K562 (cell line): ENCODE results near the gene SORBS2. TPM values are rescaled to one million over a fixed set of nuclear protein-coding genes. Genes with fewer than 3 reads are reported as not detected.
"Not testable (repeated sequence)": the region's sequence is repeated elsewhere in the genome, so short reads cannot be mapped to it uniquely, and the experiment has no call there.

Source experiments
- ATAC-seq: fragments of 200-7000 bp; cut with Tn5 transposase; 3 replicates; pipeline ENCODE4 v1.9.1; 2020; ENCODE audit warnings: moderate library complexity
- BruUV-seq: library from RNA; stranded (reverse); fragments of 400-500 nt; replicated peaks from 2 replicates; lab custom pipeline; 2021; lab: Mats Ljungman, UMichigan
- CTCF ChIA-PET: fragments of 300-600 bp; formaldehyde crosslinking; extraction: SDS; loops from one replicate; lab custom pipeline; 2021; ENCODE audit warnings: low intra/inter-chr PET ratio; lab: Yijun Ruan, JAX
- POLR2A ChIA-PET: fragments of 300-600, 350-650 bp; sonication (Branson Sonifier 250); formaldehyde crosslinking; extraction: SDS; loops from one replicate; lab custom pipeline; 2021; ENCODE audit warnings: antibody characterized with exemption, inconsistent platforms; lab: Yijun Ruan, JAX
- DNase-seq, 4 experiments: peaks; one replicate each; pipeline versions ENCODE4 v3.0.0 to v3.0.0-alpha.2; 2011 to 2018; ENCODE audit warnings: low spot score in 3 of 4, mixed read lengths in 3 of 4; ENCODE audit errors: extremely low read depth in 1 of 4
- FAIRE-seq: peaks from 2 replicates; lab custom pipeline; 2011; peaks lifted over from hg19 to GRCh38; lab: Jason Lieb, UNC
- H2AFZ ChIP-seq: 2 replicates; pipeline ENCODE4 v1.6.0; 2011; ENCODE audit warnings: low read depth, low read length, control low read depth, inconsistent platforms
- H3K27ac ChIP-seq: fragments of 200-600 bp; 3 replicates; pipeline ENCODE4 v1.8.0; 2011; ENCODE audit warnings: low read depth, mild to moderate bottlenecking, control low read depth, inconsistent platforms, low read length, moderate library complexity, mixed read lengths; ENCODE audit errors: extremely low read depth
- H3K27me3 ChIP-seq, 2 experiments: fragments of 300-600 bp in 1 of 2; 2 replicates in 1 of 2; 3 replicates in 1 of 2; pipeline versions ENCODE4 v1.6.0 to v1.8.0; 2011; ENCODE audit warnings: inconsistent platforms in 2 of 2, low read length in 2 of 2, mild to moderate bottlenecking in 1 of 2, mixed read lengths in 1 of 2, moderate library complexity in 1 of 2; ENCODE audit not compliant: control insufficient read depth in 2 of 2, insufficient read depth in 2 of 2
- H3K36me3 ChIP-seq: fragments of 300-600 bp; 3 replicates; pipeline ENCODE4 v1.8.0; 2011; ENCODE audit warnings: mild to moderate bottlenecking, low read length, inconsistent platforms; ENCODE audit not compliant: control insufficient read depth, insufficient read depth
- H3K4me1 ChIP-seq, 2 experiments: fragments of 200-600 bp in 1 of 2; replicated peaks in 1 of 2; 2 replicates in 1 of 2; 3 replicates in 1 of 2; pipeline versions ENCODE4 v1.5.1 to v1.8.0; 2011; ENCODE audit warnings: inconsistent platforms in 2 of 2, low read length in 2 of 2, mild to moderate bottlenecking in 1 of 2, mixed read lengths in 1 of 2, moderate library complexity in 1 of 2; ENCODE audit not compliant: control insufficient read depth in 2 of 2, insufficient read depth in 2 of 2
- H3K4me2 ChIP-seq: 2 replicates; pipeline ENCODE4 v1.6.1; 2011; ENCODE audit warnings: low read length, control low read depth, inconsistent platforms, mixed read lengths; ENCODE audit not compliant: insufficient read depth
- H3K4me3 ChIP-seq: fragments of 200-600 bp; sonication (generic), shearing (Covaris generic); 2 replicates; pipeline ENCODE4 v1.5.1; 2016; ENCODE audit warnings: control low read depth, inconsistent platforms
- H3K79me2 ChIP-seq: fragments of 200-600 bp; 3 replicates; pipeline ENCODE4 v1.8.0; 2011; ENCODE audit warnings: low read length, inconsistent platforms; ENCODE audit not compliant: control insufficient read depth, insufficient read depth
- H3K9ac ChIP-seq, 2 experiments: 2 replicates each; pipeline versions ENCODE4 v1.6.0 to v1.6.1; 2011; ENCODE audit warnings: low read depth in 2 of 2, low read length in 2 of 2, control low read depth in 1 of 2, inconsistent platforms in 1 of 2, mild to moderate bottlenecking in 1 of 2, mixed read lengths in 1 of 2; ENCODE audit not compliant: insufficient read depth in 1 of 2
- H3K9me1 ChIP-seq: one replicate; pipeline ENCODE4 v1.6.0; 2011; ENCODE audit warnings: inconsistent platforms, mild to moderate bottlenecking, low read length, moderate library complexity; ENCODE audit not compliant: control insufficient read depth, insufficient read depth
- H3K9me3 ChIP-seq: replicated peaks from 2 replicates; pipeline ENCODE4 v1.5.1; 2011; ENCODE audit warnings: low read depth, low read length, inconsistent platforms; ENCODE audit not compliant: control insufficient read depth, insufficient read depth
- H4K20me1 ChIP-seq: replicated peaks from 2 replicates; pipeline ENCODE4 v1.6.1; 2011; ENCODE audit warnings: low read length, inconsistent platforms, mixed read lengths; ENCODE audit not compliant: control insufficient read depth, insufficient read depth
- C11orf30 ChIP-seq: fragments of 450-650 bp; IDR thresholded peaks from 2 replicates; pipeline ENCODE4 v1.6.1; 2016; ENCODE audit warnings: low read depth, mild to moderate bottlenecking
- FOSL1 ChIP-seq: fragments of 200-800 bp; sonication (Bioruptor generic); conservative IDR thresholded peaks from 2 replicates; pipeline ENCODE4 v1.6.1; 2016; ENCODE audit warnings: missing genetic modification characterization, missing compliant biosample characterization
- MAFF ChIP-seq: IDR thresholded peaks from 2 replicates; pipeline ENCODE4 v1.6.1; 2012; ENCODE audit warnings: low read length, improper control_type of control experiment
- MAFG ChIP-seq: fragments of 450-650 bp; conservative IDR thresholded peaks from 2 replicates; pipeline ENCODE4 v1.6.1; 2016; ENCODE audit warnings: missing genetic modification characterization, missing compliant biosample characterization
- SPI1 ChIP-seq: IDR thresholded peaks from 2 replicates; pipeline ENCODE4 v1.6.1; 2011; ENCODE audit warnings: low read depth, low read length, control low read depth, borderline replicate concordance
- WGBS: fragments of 100-300 bp; shearing (Covaris generic); methylation state at CpG from one replicate; pipeline ENCODE4 v1.1.6; 2016; ENCODE audit warnings: low coverage, mixed read lengths; ENCODE audit not compliant: insufficient coverage; ENCODE audit errors: missing lambda C conversion rate; 5-methylcytosine and 5-hydroxymethylcytosine counted together
- in situ Hi-C: fragments of 300-500 bp; cut with MboI; formaldehyde crosslinking; loops from 4 replicates; pipeline ENCODE4 v1.15.0; 2018; ENCODE audit warnings: inconsistent platforms, mixed read lengths
- intact Hi-C: fragments of 100-400 bp; cut with micrococcal nuclease; formaldehyde crosslinking; loops from 2 replicates; pipeline ENCODE4 v1.14.2; 2022
- polyA plus RNA-seq, 8 experiments: library from polyadenylated mRNA; depleted of rRNA in 4 of 8; stranded (reverse) in 5 of 8; unstranded in 3 of 8; fragments of >200 nt; fragmentation: Nextera tagmentation in 2 of 8; fragmentation: Illumina TruSeq in 1 of 8; extraction: Ambion mirVana in 2 of 8; extraction: Trizol in 1 of 8; gene quantifications; 2 replicates each; pipeline versions ENCODE4 v1.2.1 to v1.2.3, GENCODE V29; 2011 to 2014; ENCODE audit warnings: inconsistent platforms in 1 of 8, missing spikeins in 1 of 8
- total RNA-seq, 7 experiments: library from RNA; depleted of rRNA in 6 of 7; stranded (reverse); fragments of >200 nt in 6 of 7; fragmentation: Illumina TruSeq in 2 of 7; extraction: Trizol in 2 of 7; gene quantifications; 2 replicates each; pipeline versions ENCODE4 v1.2.1 to v1.2.3, GENCODE V29; 2011 to 2021; ENCODE audit warnings: low replicate concordance in 1 of 7
- TF ChIP-seq, protein P1 (sequence below): fragments of 450-650 bp; IDR thresholded peaks from 2 replicates; pipeline ENCODE4 v1.7.1; 2018; ENCODE audit warnings: mild to moderate bottlenecking, low read depth; ENCODE audit not compliant: partially characterized antibody

Gene SORBS2
- total and polyA plus RNA-seq, 9 of the 15 experiments (the other 6 are each of a cell fraction or from before 2014, with no cell fraction given) = 0.29 TPM; not detected in 8

- TF ChIP-seq, protein P1, sequence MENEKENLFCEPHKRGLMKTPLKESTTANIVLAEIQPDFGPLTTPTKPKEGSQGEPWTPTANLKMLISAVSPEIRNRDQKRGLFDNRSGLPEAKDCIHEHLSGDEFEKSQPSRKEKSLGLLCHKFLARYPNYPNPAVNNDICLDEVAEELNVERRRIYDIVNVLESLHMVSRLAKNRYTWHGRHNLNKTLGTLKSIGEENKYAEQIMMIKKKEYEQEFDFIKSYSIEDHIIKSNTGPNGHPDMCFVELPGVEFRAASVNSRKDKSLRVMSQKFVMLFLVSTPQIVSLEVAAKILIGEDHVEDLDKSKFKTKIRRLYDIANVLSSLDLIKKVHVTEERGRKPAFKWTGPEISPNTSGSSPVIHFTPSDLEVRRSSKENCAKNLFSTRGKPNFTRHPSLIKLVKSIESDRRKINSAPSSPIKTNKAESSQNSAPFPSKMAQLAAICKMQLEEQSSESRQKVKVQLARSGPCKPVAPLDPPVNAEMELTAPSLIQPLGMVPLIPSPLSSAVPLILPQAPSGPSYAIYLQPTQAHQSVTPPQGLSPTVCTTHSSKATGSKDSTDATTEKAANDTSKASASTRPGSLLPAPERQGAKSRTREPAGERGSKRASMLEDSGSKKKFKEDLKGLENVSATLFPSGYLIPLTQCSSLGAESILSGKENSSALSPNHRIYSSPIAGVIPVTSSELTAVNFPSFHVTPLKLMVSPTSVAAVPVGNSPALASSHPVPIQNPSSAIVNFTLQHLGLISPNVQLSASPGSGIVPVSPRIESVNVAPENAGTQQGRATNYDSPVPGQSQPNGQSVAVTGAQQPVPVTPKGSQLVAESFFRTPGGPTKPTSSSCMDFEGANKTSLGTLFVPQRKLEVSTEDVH = no peak
- 0 out of 2 replicates have a peak, but pooled peaks have one; percentile 2 for TF ChIP-seq SPI1
- TF ChIP-seq MAFG (tag) = peak; percentile 79
- TF ChIP-seq FOSL1 (tag) = peak; percentile 30; the same call in 1 of the 2 replicates
- peak; percentile 19; the same call in 1 of the 2 replicates for TF ChIP-seq MAFF
- TF ChIP-seq C11orf30 = peak; percentile 83
- TF ChIP-seq, all 486 proteins: peak for 16
Observed at GRCh38 chr4:185559915-185560281, 252.1 kb downstream of the SORBS2 start (continued).

- H3K9me1 ChIP-seq, FAIRE-seq, DNase-seq, CTCF ChIA-PET, H3K27me3 ChIP-seq, H3K4me1 ChIP-seq, H3K27ac ChIP-seq, intact Hi-C loops, H3K79me2 ChIP-seq, H3K9ac ChIP-seq, H3K9me3 ChIP-seq, ATAC-seq, H3K4me3 ChIP-seq, in situ Hi-C loops, BruUV-seq, H4K20me1 ChIP-seq, H3K36me3 ChIP-seq: not testable (repeated sequence)
- WGBS = 28% methylated on average over 7 of the region's 8 CpGs
- peak overlapping the region; percentile 49; the same call in 1 of the 2 replicates for H3K4me2 ChIP-seq
- POLR2A ChIA-PET = interaction anchor here (0.5 to 1.1 kb wide), 4 partner anchors 13 to 1281 kb away, joined by 3 read pairs; no protein-coding TSS in a partner anchor
- peak overlapping the region; percentile 70; the same call in 1 of the 2 replicates for H2AFZ ChIP-seq
Observed at GRCh38 chr4:185559251-185559914, 252.6 kb downstream of the SORBS2 start.
